Liver (tissue), 9 donors: Measurements from ENCODE around the gene BRINP1. TPM values are rescaled to one million over a fixed set of nuclear protein-coding genes. Genes with fewer than 3 reads are reported as not detected.

Source experiments
- DNase-seq: peaks from one replicate; pipeline ENCODE4 v3.0.0-alpha.2; 2017; ENCODE audit warnings: low spot score
- H3K27ac ChIP-seq, 2 donors: one replicate each; pipeline ENCODE4 v1.7.0; 2013; ENCODE audit warnings: inconsistent platforms in 2 of 2, low read length in 2 of 2, control low read depth in 1 of 2, low read depth in 1 of 2, mild to moderate bottlenecking in 1 of 2
- H3K27me3 ChIP-seq, 4 donors: one replicate each; pipeline versions ENCODE4 v1.6.1 to v1.7.0; 2013; ENCODE audit warnings: low read length in 3 of 4, inconsistent platforms in 1 of 4, mild to moderate bottlenecking in 1 of 4, moderate library complexity in 1 of 4; ENCODE audit not compliant: control insufficient read depth in 4 of 4, insufficient read depth in 4 of 4
- H3K36me3 ChIP-seq, 4 donors: one replicate each; pipeline versions ENCODE4 v1.6.1 to v1.7.0; 2013; ENCODE audit warnings: low read length in 3 of 4, mild to moderate bottlenecking in 3 of 4, low read depth in 1 of 4, moderate library complexity in 1 of 4; ENCODE audit not compliant: control insufficient read depth in 4 of 4, insufficient read depth in 3 of 4
- H3K4me1 ChIP-seq, 4 donors: one replicate each; pipeline versions ENCODE4 v1.6.1 to v1.7.0; 2013; ENCODE audit warnings: low read length in 3 of 4, mild to moderate bottlenecking in 3 of 4, moderate library complexity in 1 of 4; ENCODE audit not compliant: control insufficient read depth in 4 of 4, insufficient read depth in 4 of 4
- H3K4me3 ChIP-seq, 3 donors: one replicate each; pipeline versions ENCODE4 v1.6.1 to v1.7.0; 2013; ENCODE audit warnings: low read length in 3 of 3, control low read depth in 1 of 3, low read depth in 1 of 3, mild to moderate bottlenecking in 1 of 3
- H3K9ac ChIP-seq, 2 donors: one replicate each; pipeline ENCODE4 v1.7.0; 2013; ENCODE audit warnings: low read length in 2 of 2, mild to moderate bottlenecking in 2 of 2, moderate library complexity in 2 of 2, control low read depth in 1 of 2, low read depth in 1 of 2
- H3K9me3 ChIP-seq, 4 donors: one replicate each; pipeline versions ENCODE4 v1.6.1 to v1.7.0; 2013; ENCODE audit warnings: low read length in 3 of 4; ENCODE audit not compliant: control insufficient read depth in 4 of 4
- EGR1 ChIP-seq, 2 donors: IDR thresholded peaks; 2 replicates each; pipeline ENCODE4 v1.6.1; 2016 to 2018; ENCODE audit warnings: antibody characterized with exemption in 2 of 2, low read depth in 2 of 2
- FOXA1 ChIP-seq: IDR thresholded peaks from 2 replicates; pipeline ENCODE4 v1.6.1; 2016; ENCODE audit warnings: antibody characterized with exemption
- FOXA2 ChIP-seq: IDR thresholded peaks from 2 replicates; pipeline ENCODE4 v1.6.1; 2016; ENCODE audit warnings: antibody characterized with exemption
- GABPA ChIP-seq, 2 donors: IDR thresholded peaks in 1 of 2; conservative IDR thresholded peaks in 1 of 2; 2 replicates each; pipeline ENCODE4 v1.6.1; 2016; ENCODE audit warnings: antibody characterized with exemption in 2 of 2, mild to moderate bottlenecking in 1 of 2, moderate library complexity in 1 of 2
- HNF4A ChIP-seq, 2 donors: conservative IDR thresholded peaks; 2 replicates each; pipeline ENCODE4 v1.6.1; 2016; ENCODE audit warnings: antibody characterized with exemption in 2 of 2, mild to moderate bottlenecking in 2 of 2
- HNF4G ChIP-seq: IDR thresholded peaks from 2 replicates; pipeline ENCODE4 v1.6.1; 2016; ENCODE audit warnings: antibody characterized with exemption
- JUND ChIP-seq, 2 donors: IDR thresholded peaks; 2 replicates each; pipeline ENCODE4 v1.6.1; 2016; ENCODE audit warnings: antibody characterized with exemption in 2 of 2
- MAX ChIP-seq: IDR thresholded peaks from 2 replicates; pipeline ENCODE4 v1.6.1; 2016; ENCODE audit warnings: antibody characterized with exemption
- NR2F2 ChIP-seq: IDR thresholded peaks from 2 replicates; pipeline ENCODE4 v1.6.1; 2016; ENCODE audit warnings: antibody characterized with exemption
- RAD21 ChIP-seq, 2 donors: IDR thresholded peaks; 2 replicates each; pipeline ENCODE4 v1.6.1; 2016; ENCODE audit warnings: antibody characterized with exemption in 2 of 2, mild to moderate bottlenecking in 2 of 2
- RXRA ChIP-seq, 2 donors: IDR thresholded peaks; 2 replicates each; pipeline ENCODE4 v1.6.1; 2017 to 2018; ENCODE audit warnings: antibody characterized with exemption in 2 of 2, mild to moderate bottlenecking in 1 of 2
- SP1 ChIP-seq: IDR thresholded peaks from 2 replicates; pipeline ENCODE4 v1.6.1; 2018; ENCODE audit warnings: antibody characterized with exemption, mild to moderate bottlenecking
- TAF1 ChIP-seq: conservative IDR thresholded peaks from 2 replicates; pipeline ENCODE4 v1.6.1; 2016; ENCODE audit warnings: antibody characterized with exemption, mild to moderate bottlenecking
- YY1 ChIP-seq: IDR thresholded peaks from 2 replicates; pipeline ENCODE4 v1.6.1; 2016; ENCODE audit warnings: antibody characterized with exemption, mild to moderate bottlenecking
- ZBTB33 ChIP-seq: IDR thresholded peaks from 2 replicates; pipeline ENCODE4 v1.6.1; 2016; ENCODE audit warnings: antibody characterized with exemption
- WGBS: extraction: QIAGEN DNeasy Blood & Tissue Kit; methylation state at CpG from one replicate; pipeline ENCODE4 v1.1.7; 2013; 5-methylcytosine and 5-hydroxymethylcytosine counted together
- polyA plus RNA-seq, 2 donors: library from polyadenylated mRNA; stranded (reverse) in 1 of 2; unstranded in 1 of 2; fragments of 200-250 nt in 1 of 2; fragments of >200 nt in 1 of 2; fragmentation: Nextera tagmentation in 1 of 2; extraction: Ambion mirVana in 1 of 2; gene quantifications; one replicate each; pipeline versions ENCODE4 v1.2.1 to v1.2.3, GENCODE V29; 2013 to 2015
- total RNA-seq, 2 donors: library from RNA; depleted of rRNA; stranded (reverse); fragments of >200 nt; gene quantifications; one replicate each; pipeline ENCODE4 v1.2.3, GENCODE V29; 2014
- TF ChIP-seq, protein P1 (sequence below): fragments of 150-350 bp; IDR thresholded peaks from 2 replicates; pipeline ENCODE4 v1.5.1; 2017; ENCODE audit warnings: improper control_type of control experiment, low read depth, low read length; ENCODE audit not compliant: missing input control
- TF ChIP-seq, protein P2 (sequence below): IDR thresholded peaks from 2 replicates; pipeline ENCODE4 v1.6.1; 2016; ENCODE audit warnings: antibody characterized with exemption, mild to moderate bottlenecking
- TF ChIP-seq, protein P3 (sequence below): IDR thresholded peaks from 2 replicates; pipeline ENCODE4 v1.6.1; 2016; ENCODE audit warnings: antibody characterized with exemption
- donor health status: healthy.
- donor health status: healthy.
- donor health status: healthy.
- donor health status: healthy.
- donor health status: healthy.

The BRINP1 gene
- total and polyA plus RNA-seq, 4 donors: under 0.01 to 0.43 (median 0.18) TPM

GRCh38 chr9:119400606-119401005, 31.4 kb upstream of the BRINP1 start (continued):
- no peak for TF ChIP-seq MAX
- TF ChIP-seq GABPA (IDR thresholded peaks at IDR 0.05 in 1 of 2, conservative IDR thresholded peaks at IDR 0.05 in 1 of 2): no peak

DNA sequence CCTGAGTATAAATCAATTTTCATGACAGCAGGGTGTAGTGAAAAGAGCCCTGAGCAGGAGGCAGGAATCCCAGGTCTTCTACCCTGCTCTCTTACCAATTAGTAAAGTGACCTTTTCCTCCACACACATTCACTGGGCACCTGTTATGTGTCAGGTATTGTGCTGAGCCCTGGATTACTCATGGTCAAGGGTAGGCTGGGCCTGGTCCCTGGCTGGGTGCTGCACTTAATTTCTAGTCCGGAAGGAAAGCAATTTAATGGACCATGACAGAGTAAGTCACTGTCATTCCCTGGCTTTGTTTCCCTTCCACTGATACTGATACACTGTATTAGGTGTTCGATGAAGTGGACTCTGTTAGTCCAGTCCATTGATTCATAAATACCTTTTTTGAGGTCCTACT, 29.1 kb upstream of the BRINP1 start:
- Histone ChIP-seq H3K9me3 (peaks cover 0 to 5% (median 0%) of the 10 kb centered on the region in 4 donors), H3K36me3 (no peaks in the 10 kb centered on the region), H3K4me1 (no peaks in the 10 kb centered on the region), H3K27me3 (peaks cover 0 to 2% (median 0%) of the 10 kb centered on the region in 4 donors), H3K9ac (no peak overlapping the region), H3K27ac (no peak overlapping the region), H3K4me3 (no peak overlapping the region)
- DNase-seq: no peak
- TF ChIP-seq RXRA (IDR thresholded peaks at IDR 0.05): no peak
- TF ChIP-seq HNF4A (conservative IDR thresholded peaks at IDR 0.05): no peak
- TF ChIP-seq NR2F2: no peak
- TF ChIP-seq GABPA (IDR thresholded peaks at IDR 0.05 in 1 of 2, conservative IDR thresholded peaks at IDR 0.05 in 1 of 2): no peak
- TF ChIP-seq EGR1 (IDR thresholded peaks at IDR 0.05; ENCODE audit: low read depth in 2 of 2): no peak
- no peak for TF ChIP-seq JUND (IDR thresholded peaks at IDR 0.05)
- TF ChIP-seq RAD21 (IDR thresholded peaks at IDR 0.05): no peak
- no peak for TF ChIP-seq YY1
- no peak for TF ChIP-seq SP1
- no peak for TF ChIP-seq ZBTB33
- no peak for TF ChIP-seq TAF1
- 79% methylated on average over 2 of the region's 2 CpGs for WGBS

DNA sequence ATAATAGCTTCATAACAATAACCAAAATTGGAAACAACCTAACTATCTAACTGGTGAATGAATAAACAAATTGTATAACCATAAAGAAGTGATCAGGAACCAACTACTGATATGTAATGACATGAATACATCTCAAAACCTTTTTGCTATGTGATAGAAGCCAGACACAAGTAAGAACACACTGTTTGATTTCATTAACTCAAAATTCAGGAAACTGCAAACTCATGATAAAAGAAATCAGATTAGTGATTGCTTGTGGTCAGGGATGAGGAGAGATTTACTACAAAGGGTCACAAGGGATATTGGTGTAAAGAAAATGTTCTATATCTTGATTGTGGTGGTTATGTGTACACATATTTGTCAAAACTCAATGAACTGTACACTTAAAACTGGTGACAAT, 22.6 kb upstream of the BRINP1 start:
- H3K4me3 ChIP-seq: no peak overlapping the region
- TF ChIP-seq SP1: no peak
- TF ChIP-seq FOXA2: no peak
- no peak for TF ChIP-seq JUND (IDR thresholded peaks at IDR 0.05)
- no peak for TF ChIP-seq HNF4G
- no peak for TF ChIP-seq GABPA (IDR thresholded peaks at IDR 0.05 in 1 of 2, conservative IDR thresholded peaks at IDR 0.05 in 1 of 2)
- TF ChIP-seq HNF4A (conservative IDR thresholded peaks at IDR 0.05): no peak
- TF ChIP-seq YY1: no peak
- TF ChIP-seq FOXA1: no peak
- TF ChIP-seq, protein P1, sequence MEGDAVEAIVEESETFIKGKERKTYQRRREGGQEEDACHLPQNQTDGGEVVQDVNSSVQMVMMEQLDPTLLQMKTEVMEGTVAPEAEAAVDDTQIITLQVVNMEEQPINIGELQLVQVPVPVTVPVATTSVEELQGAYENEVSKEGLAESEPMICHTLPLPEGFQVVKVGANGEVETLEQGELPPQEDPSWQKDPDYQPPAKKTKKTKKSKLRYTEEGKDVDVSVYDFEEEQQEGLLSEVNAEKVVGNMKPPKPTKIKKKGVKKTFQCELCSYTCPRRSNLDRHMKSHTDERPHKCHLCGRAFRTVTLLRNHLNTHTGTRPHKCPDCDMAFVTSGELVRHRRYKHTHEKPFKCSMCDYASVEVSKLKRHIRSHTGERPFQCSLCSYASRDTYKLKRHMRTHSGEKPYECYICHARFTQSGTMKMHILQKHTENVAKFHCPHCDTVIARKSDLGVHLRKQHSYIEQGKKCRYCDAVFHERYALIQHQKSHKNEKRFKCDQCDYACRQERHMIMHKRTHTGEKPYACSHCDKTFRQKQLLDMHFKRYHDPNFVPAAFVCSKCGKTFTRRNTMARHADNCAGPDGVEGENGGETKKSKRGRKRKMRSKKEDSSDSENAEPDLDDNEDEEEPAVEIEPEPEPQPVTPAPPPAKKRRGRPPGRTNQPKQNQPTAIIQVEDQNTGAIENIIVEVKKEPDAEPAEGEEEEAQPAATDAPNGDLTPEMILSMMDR: no peak
- TF ChIP-seq RAD21 (IDR thresholded peaks at IDR 0.05): no peak
- no peak for TF ChIP-seq EGR1 (IDR thresholded peaks at IDR 0.05; ENCODE audit: low read depth in 2 of 2)
- TF ChIP-seq, protein P2, sequence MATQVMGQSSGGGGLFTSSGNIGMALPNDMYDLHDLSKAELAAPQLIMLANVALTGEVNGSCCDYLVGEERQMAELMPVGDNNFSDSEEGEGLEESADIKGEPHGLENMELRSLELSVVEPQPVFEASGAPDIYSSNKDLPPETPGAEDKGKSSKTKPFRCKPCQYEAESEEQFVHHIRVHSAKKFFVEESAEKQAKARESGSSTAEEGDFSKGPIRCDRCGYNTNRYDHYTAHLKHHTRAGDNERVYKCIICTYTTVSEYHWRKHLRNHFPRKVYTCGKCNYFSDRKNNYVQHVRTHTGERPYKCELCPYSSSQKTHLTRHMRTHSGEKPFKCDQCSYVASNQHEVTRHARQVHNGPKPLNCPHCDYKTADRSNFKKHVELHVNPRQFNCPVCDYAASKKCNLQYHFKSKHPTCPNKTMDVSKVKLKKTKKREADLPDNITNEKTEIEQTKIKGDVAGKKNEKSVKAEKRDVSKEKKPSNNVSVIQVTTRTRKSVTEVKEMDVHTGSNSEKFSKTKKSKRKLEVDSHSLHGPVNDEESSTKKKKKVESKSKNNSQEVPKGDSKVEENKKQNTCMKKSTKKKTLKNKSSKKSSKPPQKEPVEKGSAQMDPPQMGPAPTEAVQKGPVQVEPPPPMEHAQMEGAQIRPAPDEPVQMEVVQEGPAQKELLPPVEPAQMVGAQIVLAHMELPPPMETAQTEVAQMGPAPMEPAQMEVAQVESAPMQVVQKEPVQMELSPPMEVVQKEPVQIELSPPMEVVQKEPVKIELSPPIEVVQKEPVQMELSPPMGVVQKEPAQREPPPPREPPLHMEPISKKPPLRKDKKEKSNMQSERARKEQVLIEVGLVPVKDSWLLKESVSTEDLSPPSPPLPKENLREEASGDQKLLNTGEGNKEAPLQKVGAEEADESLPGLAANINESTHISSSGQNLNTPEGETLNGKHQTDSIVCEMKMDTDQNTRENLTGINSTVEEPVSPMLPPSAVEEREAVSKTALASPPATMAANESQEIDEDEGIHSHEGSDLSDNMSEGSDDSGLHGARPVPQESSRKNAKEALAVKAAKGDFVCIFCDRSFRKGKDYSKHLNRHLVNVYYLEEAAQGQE: no peak
- no peak for TF ChIP-seq ZBTB33
- no peak for TF ChIP-seq RXRA (IDR thresholded peaks at IDR 0.05)
- TF ChIP-seq, protein P3, sequence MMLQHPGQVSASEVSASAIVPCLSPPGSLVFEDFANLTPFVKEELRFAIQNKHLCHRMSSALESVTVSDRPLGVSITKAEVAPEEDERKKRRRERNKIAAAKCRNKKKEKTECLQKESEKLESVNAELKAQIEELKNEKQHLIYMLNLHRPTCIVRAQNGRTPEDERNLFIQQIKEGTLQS: no peak
- TF ChIP-seq TAF1: no peak
- no peak for TF ChIP-seq NR2F2
- no peak for TF ChIP-seq MAX
- no peaks in the 10 kb centered on the region for H3K4me1 ChIP-seq
- no peak overlapping the region for H3K9ac ChIP-seq
- H3K27ac ChIP-seq: no peak overlapping the region
- H3K36me3 ChIP-seq: no peaks in the 10 kb centered on the region
- DNase-seq: no peak
- H3K27me3 ChIP-seq: peaks cover 0 to 4% (median 1%) of the 10 kb centered on the region in 4 donors
- H3K9me3 ChIP-seq: no peaks in the 10 kb centered on the region
